Measurements from ENCODE around the gene DGCR2.

- no peak for TF ChIP-seq EZH2 (IDR thresholded peaks at IDR 0.05)
- TF ChIP-seq CTCF (IDR thresholded peaks at IDR 0.05 in 2 of 3, conservative IDR thresholded peaks at IDR 0.05 in 1 of 3; ENCODE audit: borderline replicate concordance in 1 of 3, insufficient read depth in 1 of 3, low read depth in 2 of 3, low read length in 2 of 3): no peak
- no peak for TF ChIP-seq TCF7L2 (IDR thresholded peaks at IDR 0.05; ENCODE audit: borderline replicate concordance, extremely low read depth, insufficient read depth, insufficient read length)
- no peak for TF ChIP-seq ATF3 (IDR thresholded peaks at IDR 0.05)
- no peak for TF ChIP-seq CEBPB (IDR thresholded peaks at IDR 0.05; ENCODE audit: low read depth)
- no peak for TF ChIP-seq YY1 (IDR thresholded peaks at IDR 0.05; ENCODE audit: extremely low read depth, insufficient replicate concordance, low read depth, low read length)
- TF ChIP-seq REST (IDR thresholded peaks at IDR 0.05; ENCODE audit: low read depth): no peak
- no peak for TF ChIP-seq POLR2A (IDR thresholded peaks at IDR 0.05; ENCODE audit: borderline replicate concordance, extremely low read depth, insufficient read depth, insufficient read length)
- no peak for TF ChIP-seq ZBTB33 (IDR thresholded peaks at IDR 0.05; ENCODE audit: extremely low read depth, insufficient replicate concordance, low read length)
- TF ChIP-seq SRF (IDR thresholded peaks at IDR 0.05; ENCODE audit: low read depth): no peak
These were observed 12.2 kb downstream of the DGCR2 start for GRCh38 chr22:19110064-19110458.
